Kasumi-1 (cell line): ENCODE measurements around the gene NOP14.
A peak's percentile ranks its signal among the peaks of the same experiment; 100 is the strongest.

Experiments used
- DNase-seq, 2 experiments: peaks; one replicate each; lab custom pipeline; 2025; lab: John Stamatoyannopoulos, UW

Gene NOP14

DNA sequence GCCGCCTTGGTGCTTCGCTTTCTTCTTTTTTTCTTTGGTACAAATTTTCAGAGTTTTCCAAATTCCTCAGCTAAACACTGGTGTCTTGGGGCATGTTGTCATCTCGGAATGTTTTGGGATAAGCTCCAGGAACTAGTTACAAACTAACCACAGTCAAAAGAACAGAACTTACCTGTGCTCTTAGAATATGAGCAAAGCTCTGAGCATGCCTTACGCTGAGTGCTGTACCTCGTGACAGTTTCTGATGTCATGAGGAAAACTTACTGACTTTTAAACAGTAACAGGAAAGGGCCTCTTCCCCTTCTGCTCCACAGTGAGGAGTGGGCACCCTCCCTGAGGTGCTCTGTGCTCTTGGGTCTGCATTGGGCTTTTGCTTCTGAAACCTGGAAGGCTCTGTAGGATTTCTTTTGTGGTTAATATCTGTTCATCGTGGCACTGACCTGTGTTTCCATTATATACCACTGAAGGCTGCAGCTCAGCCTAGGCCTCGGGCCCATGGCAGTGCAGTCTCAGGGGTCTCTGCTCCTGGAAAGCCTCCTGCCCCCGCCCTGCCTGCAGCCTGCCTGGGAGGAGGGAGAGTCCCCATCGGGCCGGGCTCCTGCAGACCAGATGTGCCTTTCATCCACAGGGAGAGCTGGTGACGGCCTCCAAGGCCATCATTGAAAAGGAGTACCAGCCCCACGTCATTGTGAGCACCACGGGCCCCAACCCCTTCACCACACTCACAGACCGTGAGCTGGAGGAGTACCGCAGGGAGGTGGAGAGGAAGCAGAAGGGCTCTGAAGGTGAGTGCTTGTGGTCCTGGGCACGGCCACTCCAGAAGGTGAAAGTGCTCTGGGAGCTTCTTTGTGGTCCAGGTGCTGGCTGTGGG lies 48.7 kb downstream of the NOP14 start:
- peak in 1 of 2 experiments; percentile 16 for DNase-seq

DNA sequence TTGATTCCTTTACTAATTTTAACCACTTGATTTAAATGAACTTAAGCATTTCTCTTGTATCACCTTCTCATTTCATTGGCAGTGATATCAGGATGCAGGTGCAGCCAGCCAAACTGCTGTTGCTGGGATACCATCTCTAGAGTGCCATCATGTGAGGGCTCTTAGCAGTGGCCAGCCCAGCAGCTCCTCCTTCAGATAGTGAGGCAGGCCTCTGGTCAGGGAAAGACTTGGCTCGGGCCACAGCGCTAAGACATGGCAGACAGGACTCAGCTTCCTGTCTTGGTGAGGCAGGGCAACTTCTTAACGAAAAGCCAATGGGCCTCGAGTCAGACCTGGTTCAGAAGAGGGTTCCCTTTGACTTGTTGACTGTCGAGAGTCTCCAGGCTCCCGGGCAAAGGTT lies 50.0 kb downstream of the NOP14 start:
- DNase-seq = no peak

DNA sequence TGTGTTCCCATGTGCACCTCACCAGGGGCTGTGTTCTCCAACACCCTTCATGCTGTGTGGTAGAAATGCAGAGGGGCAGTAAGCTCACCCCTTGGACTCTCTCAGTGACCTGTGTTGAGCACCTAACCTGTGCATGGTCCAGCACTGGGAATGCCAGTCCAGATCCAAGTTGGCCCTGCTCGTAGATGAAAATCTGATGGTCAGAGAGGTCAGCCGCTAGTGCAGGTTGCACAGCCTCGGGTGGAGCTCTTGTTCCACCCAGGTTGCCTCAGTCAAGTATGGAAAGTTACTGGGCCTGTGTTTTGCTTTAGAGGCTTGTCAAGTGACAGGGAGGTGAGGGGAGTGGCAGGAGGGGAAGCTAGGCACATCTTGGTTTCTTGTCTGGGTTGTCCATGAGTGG lies 51.3 kb downstream of the NOP14 start:
- DNase-seq = no peak

DNA sequence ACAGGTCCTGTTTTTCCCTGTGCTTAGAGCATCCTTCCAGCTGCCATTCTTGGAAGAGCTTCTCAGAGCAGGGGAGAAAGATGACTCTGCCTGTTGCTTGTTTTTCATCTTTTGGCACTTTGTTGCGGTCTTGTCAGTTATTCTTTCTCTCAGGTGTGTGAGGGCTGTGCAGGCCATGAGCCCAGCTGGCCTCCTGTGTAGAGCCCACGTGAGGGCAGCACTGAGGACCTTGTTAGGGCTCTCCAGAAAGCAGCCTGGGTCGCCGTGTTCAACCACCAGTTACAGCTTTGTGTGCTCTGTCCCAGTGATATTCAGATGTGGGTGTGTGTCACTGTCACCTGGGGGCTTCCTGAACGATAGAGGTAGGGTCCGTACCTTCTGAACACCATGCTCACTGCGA lies 52.8 kb downstream of the NOP14 start:
- no peak for DNase-seq

DNA sequence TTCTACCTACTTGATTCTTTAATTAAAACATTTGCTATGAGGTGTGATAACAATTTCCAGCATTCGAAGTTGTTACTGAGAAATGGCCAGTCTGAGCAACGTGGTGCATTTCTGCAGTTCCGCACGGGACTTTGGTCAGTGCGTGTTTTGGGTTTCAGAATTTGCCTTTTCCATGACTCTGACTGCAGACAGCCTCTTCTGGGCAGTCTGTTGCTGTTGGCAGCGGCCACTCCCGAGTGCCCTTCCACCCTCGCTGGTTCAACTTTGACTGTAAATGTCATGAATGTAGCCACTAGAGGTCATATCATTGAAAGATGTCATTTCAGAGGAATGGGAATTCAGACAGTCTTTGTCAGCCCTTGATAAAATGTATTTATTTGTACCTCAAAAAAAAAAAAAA lies 53.6 kb downstream of the NOP14 start:
- no peak for DNase-seq

DNA sequence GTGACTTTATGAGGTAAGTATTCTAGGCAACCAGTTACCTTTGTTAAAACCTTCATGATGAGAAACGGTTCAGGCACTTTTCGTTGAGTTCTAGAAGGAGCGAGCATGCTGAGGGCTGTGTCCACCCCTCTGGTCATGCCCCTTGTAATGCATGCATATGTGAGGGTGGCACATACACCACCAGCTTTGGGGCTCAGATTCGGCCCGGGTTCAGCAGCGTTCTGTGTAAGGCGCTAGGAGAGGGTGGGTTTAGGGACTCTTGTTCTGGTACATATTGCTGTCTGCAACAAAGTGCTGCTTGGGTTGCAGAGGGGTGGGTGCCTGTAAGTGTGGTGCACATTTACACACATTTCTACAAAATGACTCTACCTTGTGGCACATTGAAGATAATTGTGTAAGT lies 54.5 kb downstream of the NOP14 start:
- no peak for DNase-seq

DNA sequence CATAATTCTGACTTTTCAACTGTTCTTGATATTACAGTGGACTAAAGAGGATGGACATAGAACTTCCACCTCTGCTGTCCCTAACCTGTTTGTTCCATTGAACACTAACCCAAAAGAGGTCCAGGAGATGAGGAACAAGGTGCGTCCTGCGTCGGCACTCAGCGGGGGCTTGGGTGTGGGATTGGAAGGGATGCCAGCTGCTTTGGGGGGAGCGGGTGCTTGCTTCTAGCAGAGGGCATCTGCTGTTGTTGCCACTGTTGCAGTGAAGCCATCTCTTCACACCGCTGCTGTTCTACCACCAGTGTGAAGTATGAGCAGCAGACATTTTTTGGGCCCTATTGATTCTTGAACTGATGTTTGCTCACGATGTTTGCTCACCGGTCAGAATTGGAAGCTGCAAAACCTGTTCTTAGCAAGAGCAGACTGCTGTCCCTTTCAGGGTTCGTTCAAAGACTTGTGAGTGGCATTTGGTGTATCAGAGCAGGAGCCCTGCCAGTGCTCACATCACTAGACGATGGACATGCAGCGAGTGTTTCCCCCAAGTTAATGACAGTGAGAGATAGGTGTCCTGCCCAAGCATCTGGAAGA lies 55.4 kb downstream of the NOP14 start:
- no peak for DNase-seq

DNA sequence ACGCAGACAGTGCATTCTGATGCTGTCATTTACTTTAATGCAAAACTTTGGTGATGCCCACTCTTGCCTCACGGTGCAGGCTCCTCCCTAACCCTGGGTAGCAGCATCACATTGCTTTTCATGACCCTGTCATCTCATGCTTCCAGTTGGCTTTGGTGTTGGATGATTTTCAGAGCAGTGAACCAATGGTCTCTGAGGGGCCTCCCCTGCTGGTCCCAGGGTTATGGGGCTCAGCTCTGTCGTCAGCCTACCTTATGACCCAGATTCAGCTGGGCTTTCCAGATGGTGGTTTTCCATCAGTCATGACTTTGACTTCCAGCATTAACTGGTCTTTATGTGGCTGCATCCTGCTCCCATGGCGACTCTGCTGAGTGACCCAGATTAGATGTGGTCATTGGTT lies 56.0 kb downstream of the NOP14 start:
- no peak for DNase-seq

DNA sequence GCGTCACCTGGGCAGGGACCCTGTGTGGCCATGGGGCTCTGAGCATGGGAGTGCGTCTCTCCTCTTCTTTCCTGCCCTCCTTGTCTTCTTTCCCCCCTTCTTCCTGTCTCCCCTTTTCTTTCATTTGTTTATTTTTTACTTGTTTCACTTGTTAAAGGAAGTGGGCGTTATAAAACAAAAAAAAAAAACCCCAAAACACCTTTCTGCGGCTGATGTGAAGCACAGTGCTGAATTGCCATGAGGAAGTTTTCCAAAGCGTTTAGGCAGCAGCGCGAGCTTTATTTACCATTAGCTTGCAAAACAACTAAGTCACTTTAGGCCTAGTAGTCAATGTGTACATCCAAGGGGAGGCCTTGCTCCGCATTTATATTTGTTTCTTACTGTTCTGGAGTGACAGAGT lies 57.0 kb downstream of the NOP14 start:
- no peak for DNase-seq

DNA sequence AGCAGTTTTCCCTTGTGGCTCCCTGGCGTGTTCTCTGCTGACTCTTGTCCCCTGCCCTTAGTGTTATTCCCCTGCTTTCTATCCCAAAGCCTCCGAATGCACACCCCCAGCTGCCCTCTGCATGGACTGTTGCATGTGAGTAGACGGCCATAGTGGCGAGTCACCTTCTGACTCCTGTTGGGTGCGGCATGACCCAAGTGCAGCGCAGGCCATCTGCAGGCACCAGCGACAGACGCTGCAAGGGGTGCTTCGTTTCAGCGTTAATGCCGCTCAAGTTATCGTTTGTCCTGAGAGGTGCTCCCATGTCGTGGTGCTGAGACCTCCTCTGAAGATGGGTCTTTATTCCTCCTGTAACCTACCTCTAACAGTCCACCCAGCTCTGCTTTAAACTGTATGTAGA lies 57.7 kb downstream of the NOP14 start:
- DNase-seq = no peak

DNA sequence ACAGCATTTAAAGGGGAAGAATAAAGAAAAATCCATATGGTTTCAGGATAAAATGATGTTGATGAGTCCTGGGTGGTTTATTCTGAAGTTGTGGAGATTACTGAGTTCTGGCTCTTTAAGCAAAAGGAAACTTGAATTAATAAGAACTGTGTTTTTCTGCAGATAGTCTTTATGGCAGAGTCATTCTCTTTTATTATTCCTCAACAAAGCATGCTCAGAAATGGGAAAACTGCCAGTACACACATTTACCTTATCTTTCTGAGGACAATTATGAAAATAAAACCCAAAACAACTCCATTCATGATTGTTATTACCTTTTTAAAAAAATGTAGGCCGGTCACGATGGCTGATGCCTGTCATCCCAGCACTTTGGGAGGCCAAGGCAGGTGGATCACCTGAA lies 61.1 kb downstream of the NOP14 start:
- no peak for DNase-seq

DNA sequence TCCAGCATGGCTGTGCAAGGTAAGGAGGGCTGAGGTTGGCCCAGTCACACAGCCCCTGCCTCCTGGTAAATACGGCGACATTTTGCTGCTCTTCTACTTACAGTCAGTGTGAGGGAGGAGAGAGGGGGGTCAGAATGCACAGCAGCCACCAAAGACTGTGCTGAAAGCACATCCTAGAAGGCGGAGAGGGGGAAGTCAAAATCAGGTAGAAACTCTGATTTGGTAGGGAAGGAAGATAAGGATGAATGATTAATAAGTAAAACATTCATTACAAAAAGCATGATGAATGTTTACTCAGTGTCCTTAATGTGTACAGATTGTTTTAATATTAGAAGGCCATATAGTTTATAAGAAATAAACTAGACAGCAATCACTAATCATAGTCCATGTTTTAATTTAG lies 62.0 kb downstream of the NOP14 start:
- DNase-seq = no peak

DNA sequence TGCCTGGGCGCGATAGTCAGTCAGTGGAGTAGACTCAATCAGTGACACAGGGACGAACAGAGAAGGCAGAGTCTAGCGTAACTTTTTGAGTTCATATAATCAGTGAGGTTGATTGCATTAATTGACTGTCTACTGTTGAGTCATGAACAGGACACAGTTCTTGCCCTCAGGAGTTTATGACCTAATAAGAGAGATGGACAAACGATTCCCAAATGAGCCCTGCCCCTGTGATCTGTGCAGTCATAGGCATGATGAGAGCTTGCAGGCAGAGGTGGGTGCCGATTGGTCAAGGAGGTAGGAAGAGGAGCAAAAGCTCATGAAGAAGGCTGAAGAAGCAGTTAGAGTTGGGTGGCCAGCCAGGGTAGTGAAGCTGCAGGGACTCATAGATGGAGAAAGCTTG lies 62.5 kb downstream of the NOP14 start:
- DNase-seq = no peak

DNA sequence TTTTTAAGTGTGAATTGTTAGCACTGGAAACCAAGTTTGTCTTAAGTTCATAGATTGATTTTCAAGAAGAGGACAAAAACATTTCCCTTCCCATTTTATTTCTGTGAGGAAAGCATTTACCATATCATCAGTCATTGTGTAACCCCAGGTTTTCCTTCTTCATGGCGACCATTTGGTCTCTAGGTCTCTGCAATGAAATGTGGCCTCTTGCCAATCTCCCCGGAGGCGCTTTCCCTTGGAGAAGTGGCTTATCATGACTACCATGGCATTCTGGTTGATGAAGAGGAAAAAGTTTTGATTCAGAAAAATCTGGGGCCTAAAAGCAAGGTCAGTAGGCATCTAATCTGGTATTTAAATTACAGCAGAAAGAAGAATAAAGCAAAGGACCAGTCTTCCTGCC lies 65.2 kb downstream of the NOP14 start:
- DNase-seq = no peak

DNA sequence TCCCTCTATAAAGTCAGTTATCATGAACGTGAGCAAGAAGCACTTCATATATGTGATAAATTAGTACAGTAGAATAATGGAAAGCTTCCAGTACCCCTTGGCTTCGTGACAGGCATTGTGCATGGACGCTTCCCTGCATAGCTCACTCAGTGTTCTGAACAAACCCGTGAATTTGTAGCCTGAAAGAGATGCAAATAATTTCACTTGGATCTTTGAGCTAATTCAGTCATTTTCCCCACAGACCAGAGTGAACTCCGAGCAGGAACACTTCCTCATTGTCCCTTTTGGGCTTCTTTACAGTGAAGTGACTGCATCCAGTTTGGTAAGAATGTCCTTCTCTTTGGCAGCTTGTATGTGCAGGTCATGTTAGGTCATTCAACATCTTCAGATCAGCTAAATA lies 69.4 kb downstream of the NOP14 start:
- no peak for DNase-seq

DNA sequence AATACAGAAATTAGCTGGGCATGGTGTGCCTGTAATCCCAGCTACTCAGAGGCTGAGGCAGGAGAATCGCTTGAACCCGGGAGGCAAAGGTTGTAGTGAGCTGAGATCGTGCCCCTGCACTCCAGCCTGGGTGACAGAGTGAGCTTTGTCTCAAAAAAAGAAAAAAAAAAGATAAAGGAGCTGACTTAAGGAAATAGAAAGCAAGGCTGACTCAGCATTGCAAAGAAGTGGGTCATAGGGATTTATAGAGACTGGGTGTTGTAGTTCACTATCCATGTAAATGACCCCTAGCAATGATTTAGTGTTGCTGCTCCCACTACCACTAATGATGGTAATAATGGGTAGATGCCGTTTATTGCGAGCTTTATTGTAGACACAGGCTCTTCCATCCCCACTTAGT lies 71.9 kb downstream of the NOP14 start:
- no peak for DNase-seq

DNA sequence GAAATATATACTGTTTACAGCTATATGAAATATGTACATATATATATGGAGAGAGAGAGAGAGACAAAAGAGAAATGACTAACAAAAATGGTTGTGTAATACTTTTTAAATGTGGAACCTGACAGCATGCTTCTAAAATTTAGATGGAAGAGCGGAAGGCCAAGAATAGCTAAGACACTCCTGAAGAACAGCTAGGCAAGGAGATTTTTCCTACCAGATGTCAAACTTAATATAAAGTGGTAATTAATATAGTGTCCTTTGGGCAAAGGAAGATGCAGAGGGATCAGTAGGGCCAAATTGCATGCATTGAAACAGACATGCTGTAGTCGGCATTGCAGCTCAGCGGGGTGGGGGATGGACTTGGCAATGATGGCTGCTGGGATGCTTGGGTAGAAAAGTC lies 74.3 kb downstream of the NOP14 start:
- DNase-seq = no peak
